K562 (cell line): ENCODE measurements around the gene CD300LG.
A peak's percentile ranks its signal among the peaks of the same experiment; 100 is the strongest.

Experiments
- ATF1 ChIP-seq, 2 experiments: fragments of 450-650 bp in 1 of 2; IDR thresholded peaks; 2 replicates each; pipeline ENCODE4 v1.6.1; 2016; ENCODE audit warnings: missing compliant biosample characterization in 1 of 2, missing genetic modification characterization in 1 of 2
- BHLHE40 ChIP-seq: IDR thresholded peaks from 2 replicates; pipeline ENCODE4 v1.6.1; 2011; ENCODE audit warnings: low read length, improper control_type of control experiment
- CEBPB ChIP-seq: fragments of 450-650 bp; IDR thresholded peaks from 2 replicates; pipeline ENCODE4 v1.6.1; 2016; ENCODE audit warnings: missing genetic modification characterization, missing compliant biosample characterization
- CHD1 ChIP-seq: fragments of 200-600 bp; sonication (generic); IDR thresholded peaks from one replicate; pipeline ENCODE4 v1.6.1; 2012; ENCODE audit warnings: mild to moderate bottlenecking, moderate library complexity, low read length, inconsistent platforms
- EWSR1 ChIP-seq: fragments of 450-650 bp; IDR thresholded peaks from 2 replicates; pipeline ENCODE4 v1.6.1; 2018; ENCODE audit warnings: borderline replicate concordance, mild to moderate bottlenecking, low read depth, moderate library complexity; ENCODE audit not compliant: partially characterized antibody
- POLR2AphosphoS5 ChIP-seq: IDR thresholded peaks from 2 replicates; pipeline ENCODE4 v1.6.1; 2011; ENCODE audit warnings: mild to moderate bottlenecking, low read depth, low read length, moderate library complexity; ENCODE audit not compliant: control insufficient read depth, insufficient read depth
- STAT5B ChIP-seq: fragments of 250-450 bp; sonication (Bioruptor Pico); IDR thresholded peaks from 2 replicates; pipeline ENCODE4 v1.8.0; 2021; ENCODE audit warnings: mild to moderate bottlenecking, inconsistent platforms
- ZBTB17 ChIP-seq: fragments of 450-650 bp; formaldehyde crosslinking; IDR thresholded peaks from 2 replicates; pipeline ENCODE4 v1.4.0; 2020; ENCODE audit warnings: mild to moderate bottlenecking
- ZNF384 ChIP-seq: IDR thresholded peaks from 2 replicates; pipeline ENCODE4 v1.6.1; 2012; ENCODE audit warnings: low read depth, low read length, improper control_type of control experiment
- ZNF785 ChIP-seq: fragments of 250-450 bp; sonication (Bioruptor Pico); IDR thresholded peaks from 2 replicates; pipeline ENCODE4 v1.4.0; 2020; ENCODE audit warnings: mild to moderate bottlenecking
- TF ChIP-seq, protein P1 (sequence below): sonication (generic); formaldehyde crosslinking; IDR thresholded peaks from 2 replicates; pipeline ENCODE4 v1.8.0; 2022; ENCODE audit warnings: missing genetic modification reagents, mild to moderate bottlenecking, borderline replicate concordance
- TF ChIP-seq, protein P2 (sequence below), 3 experiments: IDR thresholded peaks in 2 of 3; conservative IDR thresholded peaks in 1 of 3; 2 replicates each; pipeline ENCODE4 v1.5.1; 2011 to 2012; ENCODE audit warnings: low read length in 3 of 3, mild to moderate bottlenecking in 3 of 3, control low read depth in 2 of 3, improper control_type of control experiment in 1 of 3, inconsistent platforms in 1 of 3, low read depth in 1 of 3, mixed read lengths in 1 of 3, moderate library complexity in 1 of 3; ENCODE audit not compliant: insufficient read depth in 2 of 3
- TF ChIP-seq, protein P3 (sequence below), 2 experiments: fragments of 450-650 bp; formaldehyde crosslinking in 1 of 2; IDR thresholded peaks; 2 replicates each; pipeline versions ENCODE4 v1.4.0 to v1.6.1; 2014 to 2020; ENCODE audit warnings: mild to moderate bottlenecking in 2 of 2, borderline replicate concordance in 1 of 2, low read depth in 1 of 2

DNA sequence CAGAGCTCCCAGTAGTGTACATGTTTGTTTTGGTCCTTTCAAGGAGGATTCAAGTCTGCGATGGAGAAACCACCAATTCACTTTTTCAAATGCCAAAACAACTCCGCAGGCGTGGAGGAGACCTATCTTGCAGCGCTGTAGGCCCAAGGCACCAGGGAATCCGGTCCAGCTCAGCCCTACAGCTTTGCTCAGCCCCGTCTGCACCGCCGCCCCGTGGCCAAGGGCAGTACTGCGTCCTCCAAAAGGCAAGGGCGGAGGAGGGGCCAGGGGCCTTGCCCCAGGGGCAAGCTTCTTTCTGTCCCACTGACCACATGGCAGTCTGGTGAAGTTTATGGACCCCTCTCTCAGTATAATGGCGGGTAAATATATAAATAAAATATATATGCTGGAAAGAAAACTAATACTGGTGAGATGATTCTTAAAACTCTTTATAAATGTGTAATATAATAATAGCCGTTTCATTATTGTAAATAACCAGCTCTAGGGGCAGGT lies 709 bp upstream of the CD300LG start:
- TF ChIP-seq, protein P1, sequence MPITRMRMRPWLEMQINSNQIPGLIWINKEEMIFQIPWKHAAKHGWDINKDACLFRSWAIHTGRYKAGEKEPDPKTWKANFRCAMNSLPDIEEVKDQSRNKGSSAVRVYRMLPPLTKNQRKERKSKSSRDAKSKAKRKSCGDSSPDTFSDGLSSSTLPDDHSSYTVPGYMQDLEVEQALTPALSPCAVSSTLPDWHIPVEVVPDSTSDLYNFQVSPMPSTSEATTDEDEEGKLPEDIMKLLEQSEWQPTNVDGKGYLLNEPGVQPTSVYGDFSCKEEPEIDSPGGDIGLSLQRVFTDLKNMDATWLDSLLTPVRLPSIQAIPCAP (CRISPR knock-in tag) = no peak
- no peak for TF ChIP-seq ATF1 (CRISPR knock-in tag; IDR thresholded peaks at IDR 0.05)
- TF ChIP-seq ATF1 (tag; IDR thresholded peaks at IDR 0.05) = no peak
- TF ChIP-seq, protein P2, sequence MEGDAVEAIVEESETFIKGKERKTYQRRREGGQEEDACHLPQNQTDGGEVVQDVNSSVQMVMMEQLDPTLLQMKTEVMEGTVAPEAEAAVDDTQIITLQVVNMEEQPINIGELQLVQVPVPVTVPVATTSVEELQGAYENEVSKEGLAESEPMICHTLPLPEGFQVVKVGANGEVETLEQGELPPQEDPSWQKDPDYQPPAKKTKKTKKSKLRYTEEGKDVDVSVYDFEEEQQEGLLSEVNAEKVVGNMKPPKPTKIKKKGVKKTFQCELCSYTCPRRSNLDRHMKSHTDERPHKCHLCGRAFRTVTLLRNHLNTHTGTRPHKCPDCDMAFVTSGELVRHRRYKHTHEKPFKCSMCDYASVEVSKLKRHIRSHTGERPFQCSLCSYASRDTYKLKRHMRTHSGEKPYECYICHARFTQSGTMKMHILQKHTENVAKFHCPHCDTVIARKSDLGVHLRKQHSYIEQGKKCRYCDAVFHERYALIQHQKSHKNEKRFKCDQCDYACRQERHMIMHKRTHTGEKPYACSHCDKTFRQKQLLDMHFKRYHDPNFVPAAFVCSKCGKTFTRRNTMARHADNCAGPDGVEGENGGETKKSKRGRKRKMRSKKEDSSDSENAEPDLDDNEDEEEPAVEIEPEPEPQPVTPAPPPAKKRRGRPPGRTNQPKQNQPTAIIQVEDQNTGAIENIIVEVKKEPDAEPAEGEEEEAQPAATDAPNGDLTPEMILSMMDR (IDR thresholded peaks at IDR 0.05 in 2 of 3, conservative IDR thresholded peaks at IDR 0.05 in 1 of 3; ENCODE audit: insufficient read depth in 2 of 3, low read depth in 1 of 3, low read length in 3 of 3) = peak; percentile 86 to 97 (median 95)
- TF ChIP-seq BHLHE40 = peak; percentile 12; the same call in 1 of the 2 replicates
- TF ChIP-seq ZNF384 = no peak
- TF ChIP-seq CEBPB (tag) = no peak
- TF ChIP-seq POLR2AphosphoS5 = no peak
- TF ChIP-seq, protein P3, sequence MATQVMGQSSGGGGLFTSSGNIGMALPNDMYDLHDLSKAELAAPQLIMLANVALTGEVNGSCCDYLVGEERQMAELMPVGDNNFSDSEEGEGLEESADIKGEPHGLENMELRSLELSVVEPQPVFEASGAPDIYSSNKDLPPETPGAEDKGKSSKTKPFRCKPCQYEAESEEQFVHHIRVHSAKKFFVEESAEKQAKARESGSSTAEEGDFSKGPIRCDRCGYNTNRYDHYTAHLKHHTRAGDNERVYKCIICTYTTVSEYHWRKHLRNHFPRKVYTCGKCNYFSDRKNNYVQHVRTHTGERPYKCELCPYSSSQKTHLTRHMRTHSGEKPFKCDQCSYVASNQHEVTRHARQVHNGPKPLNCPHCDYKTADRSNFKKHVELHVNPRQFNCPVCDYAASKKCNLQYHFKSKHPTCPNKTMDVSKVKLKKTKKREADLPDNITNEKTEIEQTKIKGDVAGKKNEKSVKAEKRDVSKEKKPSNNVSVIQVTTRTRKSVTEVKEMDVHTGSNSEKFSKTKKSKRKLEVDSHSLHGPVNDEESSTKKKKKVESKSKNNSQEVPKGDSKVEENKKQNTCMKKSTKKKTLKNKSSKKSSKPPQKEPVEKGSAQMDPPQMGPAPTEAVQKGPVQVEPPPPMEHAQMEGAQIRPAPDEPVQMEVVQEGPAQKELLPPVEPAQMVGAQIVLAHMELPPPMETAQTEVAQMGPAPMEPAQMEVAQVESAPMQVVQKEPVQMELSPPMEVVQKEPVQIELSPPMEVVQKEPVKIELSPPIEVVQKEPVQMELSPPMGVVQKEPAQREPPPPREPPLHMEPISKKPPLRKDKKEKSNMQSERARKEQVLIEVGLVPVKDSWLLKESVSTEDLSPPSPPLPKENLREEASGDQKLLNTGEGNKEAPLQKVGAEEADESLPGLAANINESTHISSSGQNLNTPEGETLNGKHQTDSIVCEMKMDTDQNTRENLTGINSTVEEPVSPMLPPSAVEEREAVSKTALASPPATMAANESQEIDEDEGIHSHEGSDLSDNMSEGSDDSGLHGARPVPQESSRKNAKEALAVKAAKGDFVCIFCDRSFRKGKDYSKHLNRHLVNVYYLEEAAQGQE (IDR thresholded peaks at IDR 0.05; ENCODE audit: borderline replicate concordance) = peak; percentile 67; the same call in 1 of the 2 replicates
- TF ChIP-seq, protein P3 (CRISPR knock-in tag; IDR thresholded peaks at IDR 0.05; ENCODE audit: low read depth) = no peak
- no peak for TF ChIP-seq CHD1
- no peak for TF ChIP-seq ZBTB17 (CRISPR knock-in tag)
- no peak for TF ChIP-seq EWSR1
- no peak for TF ChIP-seq ZNF785 (CRISPR knock-in tag)
- TF ChIP-seq STAT5B (CRISPR knock-in tag) = no peak
